Stimulated activated CD8-positive, alpha-beta memory T cell treated with anti-CD3 and anti-CD28 coated beads, Interleukin-2, amount 100 ng/mL, for 1 hour (primary cell): ENCODE measurements around the gene FYN.
"Not testable (repeated sequence)": the region's sequence is repeated elsewhere in the genome, so short reads cannot be mapped to it uniquely, and the experiment has no call there.

Source experiments
- DNase-seq, 2 donors: peaks; one replicate each; pipeline ENCODE4 v3.0.0-alpha.2; 2020; ENCODE audit warnings: low read depth in 2 of 2

FYN gene

GRCh38 chr6:111680811-111681609, 192.2 kb downstream of the FYN start:
- DNase-seq = not testable (repeated sequence)

GRCh38 chr6:111680015-111680712, 193.1 kb downstream of the FYN start:
- DNase-seq = no peak

- no peak for DNase-seq
These were observed 194.0 kb downstream of the FYN start for GRCh38 chr6:111679126-111679858.

GRCh38 chr6:111677249-111677990, 195.8 kb downstream of the FYN start:
- no peak for DNase-seq

GRCh38 chr6:111676383-111676782, 196.9 kb downstream of the FYN start:
- DNase-seq = no peak

GRCh38 chr6:111674883-111675282, 198.4 kb downstream of the FYN start:
- DNase-seq = no peak

GRCh38 chr6:111674413-111674812, 198.8 kb downstream of the FYN start:
- no peak for DNase-seq

- DNase-seq = no peak
These were observed 199.3 kb downstream of the FYN start for GRCh38 chr6:111673937-111674336.

- no peak for DNase-seq
These were observed 199.7 kb downstream of the FYN start for GRCh38 chr6:111673532-111673931.

GRCh38 chr6:111672761-111673450, 200.3 kb downstream of the FYN start:
- DNase-seq = no peak

- no peak for DNase-seq
These were observed 203.9 kb downstream of the FYN start for GRCh38 chr6:111669326-111669725.

GRCh38 chr6:111668410-111668809, 204.8 kb downstream of the FYN start:
- DNase-seq = no peak

- no peak for DNase-seq
These were observed 205.3 kb downstream of the FYN start for GRCh38 chr6:111667931-111668330.

GRCh38 chr6:111666847-111667246, 206.4 kb downstream of the FYN start:
- no peak for DNase-seq

- no peak for DNase-seq
These were observed 208.7 kb downstream of the FYN start for GRCh38 chr6:111664565-111665030.

GRCh38 chr6:111663692-111664564, 209.3 kb downstream of the FYN start:
- DNase-seq = no peak

GRCh38 chr6:111662794-111663593, 210.3 kb downstream of the FYN start:
- no peak for DNase-seq

GRCh38 chr6:111662072-111662793, 211.0 kb downstream of the FYN start:
- no peak for DNase-seq
